GM18867 (cell line): Measurements from ENCODE around the gene DENND10.

ENCODE experiments used
- ATAC-seq: cut with Tn5 transposase; IDR thresholded peaks from one replicate; pipeline ENCODE4 v1.9.1; 2021; ENCODE audit warnings: mild to moderate bottlenecking, moderate library complexity; ENCODE audit not compliant: unreplicated experiment

Gene DENND10, protein sequence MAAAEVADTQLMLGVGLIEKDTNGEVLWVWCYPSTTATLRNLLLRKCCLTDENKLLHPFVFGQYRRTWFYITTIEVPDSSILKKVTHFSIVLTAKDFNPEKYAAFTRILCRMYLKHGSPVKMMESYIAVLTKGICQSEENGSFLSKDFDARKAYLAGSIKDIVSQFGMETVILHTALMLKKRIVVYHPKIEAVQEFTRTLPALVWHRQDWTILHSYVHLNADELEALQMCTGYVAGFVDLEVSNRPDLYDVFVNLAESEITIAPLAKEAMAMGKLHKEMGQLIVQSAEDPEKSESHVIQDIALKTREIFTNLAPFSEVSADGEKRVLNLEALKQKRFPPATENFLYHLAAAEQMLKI

GRCh38 chr10:119103903-119104653, at the start of gene DENND10:
Gene DENND10, plus strand, starts transcription at chr10:119104113. Its CDS starts 30 bp downstream, at chr10:119104143.
- ATAC-seq, result peak; percentile 79

DNA sequence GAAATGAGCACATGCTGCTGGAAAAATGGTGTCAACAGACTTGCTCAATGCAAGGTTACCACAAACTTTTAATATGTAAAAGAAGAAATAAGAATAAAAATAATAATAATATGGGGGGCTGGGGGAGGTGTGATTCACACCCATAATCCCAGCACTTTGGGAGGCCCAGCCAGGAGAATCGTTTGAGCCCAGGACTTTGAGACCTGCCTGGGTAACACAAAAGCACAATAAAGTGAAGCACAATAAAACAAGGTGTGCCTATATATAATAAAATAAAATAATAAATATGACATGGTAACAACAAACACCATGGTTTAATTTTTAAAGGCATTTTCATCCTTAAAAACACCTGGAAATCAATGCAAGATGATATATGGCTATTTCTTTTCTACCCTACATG, 48.4 kb upstream of the DENND10 start:
- ATAC-seq, result no peak

DNA sequence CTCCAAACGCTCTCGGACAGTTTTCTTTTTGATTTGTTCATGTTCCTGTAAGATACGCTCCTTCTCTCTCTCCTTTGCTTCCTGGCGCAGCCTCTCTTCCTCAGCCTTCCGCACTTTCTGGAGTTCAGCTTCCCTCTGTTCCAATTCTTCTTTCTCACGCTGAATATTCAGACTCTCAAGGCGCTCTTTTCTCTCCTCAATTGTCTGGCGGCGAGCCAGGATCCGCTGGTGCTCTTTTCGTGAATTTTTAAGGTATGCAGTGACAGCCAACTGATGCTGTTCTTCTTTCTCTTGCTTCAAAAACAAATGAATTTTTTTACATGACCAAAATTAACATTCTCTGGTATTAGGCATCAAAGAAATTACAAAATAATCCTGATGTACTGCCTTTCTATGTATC, 45.9 kb upstream of the DENND10 start:
- ATAC-seq, result no peak

DNA sequence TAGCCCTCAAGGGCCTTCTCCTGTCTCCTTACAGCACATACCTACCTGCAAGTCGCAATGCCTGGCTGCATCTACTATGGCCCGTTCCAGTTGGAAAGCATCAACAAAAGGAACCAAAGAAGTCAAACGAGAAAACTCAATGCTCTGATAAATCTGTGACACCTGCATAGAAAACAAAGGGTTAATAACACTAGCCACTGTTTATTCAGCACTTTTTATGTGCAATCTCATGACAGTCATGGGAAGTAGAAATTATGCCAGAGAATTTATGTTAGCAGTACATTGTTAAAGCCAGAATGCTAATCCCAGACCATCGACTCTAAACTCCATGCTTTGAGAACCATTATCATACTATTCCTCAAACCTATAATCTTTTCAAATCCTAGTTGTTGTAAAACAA, 44.4 kb upstream of the DENND10 start:
- ATAC-seq, result no peak

DNA sequence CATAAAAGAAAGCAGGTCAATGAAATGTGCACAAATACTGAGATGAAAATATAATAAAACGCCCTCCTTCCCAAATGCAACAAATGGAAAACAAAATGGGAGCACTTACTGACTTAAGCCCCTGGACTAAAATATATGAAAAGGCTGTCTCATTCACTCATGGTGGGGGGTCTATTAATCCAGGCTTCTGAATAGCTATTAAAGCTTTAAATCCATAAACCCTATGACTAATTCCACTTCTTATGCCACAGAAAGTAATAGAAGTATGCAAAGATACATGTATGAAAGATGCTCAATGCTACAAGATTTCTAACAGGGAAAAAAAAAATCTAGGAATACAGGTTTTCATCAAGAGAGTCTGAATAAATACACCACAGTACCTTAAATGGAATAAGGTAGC, 43.8 kb upstream of the DENND10 start:
- ATAC-seq, result no peak

GRCh38 chr10:119061352-119061751, 42.6 kb upstream of the DENND10 start:
- no peak for ATAC-seq

- no peak for ATAC-seq
These were observed 42.0 kb upstream of the DENND10 start for GRCh38 chr10:119061926-119062325.

DNA sequence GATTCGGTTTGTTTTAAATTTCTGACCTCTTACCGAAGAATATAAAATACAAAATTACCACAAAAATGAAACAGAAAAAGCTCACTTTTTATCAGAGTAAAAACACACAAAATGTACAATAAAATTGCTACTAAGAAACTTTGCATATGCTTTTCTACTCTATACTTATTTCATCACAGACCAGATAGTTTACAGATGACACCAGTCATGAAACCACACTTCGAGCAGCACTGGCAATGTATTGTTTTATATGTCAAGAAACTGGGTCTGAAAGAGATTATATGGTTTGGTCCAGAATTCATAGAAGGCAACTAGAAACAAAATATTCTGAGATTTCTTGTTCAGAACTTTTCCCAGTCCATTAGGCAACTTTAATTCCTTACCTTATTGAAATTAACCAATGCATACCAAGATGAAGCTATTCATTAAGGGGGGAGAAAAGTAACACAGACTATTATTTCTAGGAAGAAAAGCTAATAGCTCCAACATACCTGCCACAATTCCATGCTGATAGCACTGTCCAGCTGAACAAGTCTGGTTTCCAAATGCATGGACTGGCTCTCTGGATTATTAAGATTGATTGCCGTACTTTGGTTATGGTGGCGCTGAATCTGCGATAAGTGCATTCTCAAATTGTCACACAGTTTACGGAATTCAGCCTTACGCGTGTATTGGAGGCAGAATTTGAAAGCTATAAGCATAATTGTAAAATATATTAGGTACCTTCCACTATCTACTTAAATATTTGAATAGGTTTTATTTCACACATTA, 33.3 kb upstream of the DENND10 start:
- ATAC-seq, result no peak

DNA sequence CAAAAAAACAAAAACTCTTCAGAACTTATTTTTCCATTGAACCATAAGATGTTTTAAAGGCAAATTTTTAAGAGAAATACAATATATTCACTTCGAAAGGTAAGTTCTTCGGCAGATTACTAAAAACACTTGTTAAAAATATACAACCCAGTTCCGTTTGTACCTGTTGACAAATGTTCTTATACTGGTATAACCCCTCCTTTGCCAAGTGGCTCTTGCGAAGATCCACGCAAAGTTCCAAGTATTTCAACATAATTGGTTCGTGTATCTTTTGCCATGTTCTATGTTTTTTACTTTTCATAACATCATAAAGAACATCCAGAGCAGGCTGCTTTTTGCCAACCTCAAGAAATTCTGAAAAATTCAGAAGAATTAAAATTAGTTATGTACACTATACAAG, 30.3 kb upstream of the DENND10 start:
- no peak for ATAC-seq

DNA sequence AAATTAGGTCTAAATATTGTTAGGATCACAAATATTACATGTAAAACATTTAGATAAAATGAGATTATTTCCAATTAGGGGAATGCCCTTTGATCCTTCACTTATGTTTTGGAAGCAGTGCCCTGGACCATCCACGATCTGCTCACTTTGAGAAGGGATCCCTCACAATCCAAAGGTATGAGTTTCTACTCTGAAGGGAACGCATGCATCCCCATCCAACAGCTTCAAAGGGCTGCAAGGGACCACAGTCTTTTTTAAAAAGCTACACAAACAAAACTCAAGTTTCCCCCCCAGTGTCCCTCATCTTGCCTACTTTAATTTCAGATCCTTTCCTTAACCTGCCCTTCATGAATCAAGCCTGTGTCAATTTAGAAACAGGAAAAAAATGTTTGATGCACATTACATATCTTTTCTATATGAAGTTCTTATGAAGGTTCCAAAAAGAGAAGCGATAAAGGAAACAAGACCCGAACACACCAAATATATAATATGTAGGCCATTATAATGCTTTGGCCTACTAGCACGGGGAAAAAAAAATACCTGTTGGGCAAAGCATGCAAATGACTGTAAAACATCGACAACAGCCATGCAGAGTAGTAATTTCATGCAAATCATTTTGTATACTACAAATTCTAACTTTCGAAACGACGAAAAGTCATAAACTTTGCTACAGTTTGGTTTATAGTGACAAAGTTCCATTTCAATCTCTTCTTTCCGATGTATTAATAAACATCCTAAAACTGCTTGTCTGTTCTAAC, 25.3 kb upstream of the DENND10 start:
- no peak for ATAC-seq

- peak; percentile 59 for ATAC-seq
These were observed 24.1 kb upstream of the DENND10 start for GRCh38 chr10:119079599-119080520.

- peak; percentile 83 for ATAC-seq
These were observed 23.2 kb upstream of the DENND10 start, which contains the start of gene EIF3A for GRCh38 chr10:119080521-119081259. Gene EIF3A, minus strand, starts transcription at chr10:119080817. Its CDS starts 141 bp downstream, at chr10:119080676.

- no peak for ATAC-seq
These were observed 19.0 kb upstream of the DENND10 start for GRCh38 chr10:119084896-119085295.

DNA sequence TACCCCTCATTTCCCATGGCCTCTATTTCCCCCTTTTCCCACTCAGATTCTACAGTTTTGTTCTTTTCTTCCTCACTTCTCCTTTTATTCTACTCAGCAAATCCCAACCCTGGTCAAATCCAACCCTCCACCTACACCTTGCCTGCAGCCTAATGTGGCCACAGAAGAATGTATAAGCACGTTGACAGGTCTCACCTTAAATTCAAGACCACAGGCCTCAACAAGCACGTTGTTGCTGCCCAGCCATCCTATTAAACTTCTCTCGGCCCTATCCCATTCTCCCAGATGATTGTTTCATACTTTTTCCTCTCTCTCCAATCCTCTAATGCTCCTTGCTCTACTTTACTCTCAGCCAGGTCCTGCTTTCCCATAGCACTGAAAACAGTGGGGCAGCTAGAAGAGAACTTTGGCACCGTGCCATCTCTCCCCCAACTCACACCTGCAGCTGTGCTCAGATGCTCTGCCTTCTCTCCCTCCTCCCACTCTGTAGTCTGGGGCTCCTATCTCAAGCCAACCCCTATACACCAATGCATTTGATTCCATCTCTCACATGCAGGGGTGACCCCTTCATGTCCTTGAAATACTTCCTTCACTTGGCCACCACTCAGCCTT, 16.5 kb upstream of the DENND10 start:
- ATAC-seq, result no peak

GRCh38 chr10:119090026-119090795, 13.7 kb upstream of the DENND10 start:
- ATAC-seq, result peak; percentile 63

GRCh38 chr10:119090968-119091367, 12.9 kb upstream of the DENND10 start:
- ATAC-seq, result peak; percentile 44

DNA sequence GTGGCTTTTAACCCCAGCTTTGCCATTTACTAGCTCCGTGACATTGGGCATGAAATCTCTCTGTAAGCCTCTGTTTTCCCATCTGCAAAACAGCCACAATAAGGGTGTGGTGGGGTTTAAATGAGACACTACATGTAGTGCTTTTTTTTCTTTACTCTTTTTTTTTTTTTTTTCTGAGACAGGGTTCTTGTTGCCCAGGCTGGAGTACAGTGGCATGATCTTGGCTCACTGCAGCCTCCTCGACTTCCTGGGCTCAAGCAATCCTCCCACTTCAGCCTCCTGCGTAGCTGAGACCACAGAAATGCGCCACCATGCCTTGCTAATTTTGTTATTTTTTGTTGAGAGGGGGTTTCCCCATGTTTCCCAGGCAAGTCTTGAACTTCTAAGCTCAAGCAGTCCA, 8.3 kb upstream of the DENND10 start:
- no peak for ATAC-seq
